HepG2 (cell line): ENCODE results near the gene GATAD2B. TPM values are rescaled to one million over a fixed set of nuclear protein-coding genes. Genes with fewer than 3 reads are reported as not detected.
A peak's percentile ranks its signal among the peaks of the same experiment; 100 is the strongest.

Experiments
- CHCHD3 ChIP-seq: sonication (generic); formaldehyde crosslinking; IDR thresholded peaks from 2 replicates; pipeline ENCODE4 v1.8.0; 2022; ENCODE audit warnings: mild to moderate bottlenecking, missing genetic modification reagents, moderate library complexity
- GABPB1 ChIP-seq: IDR thresholded peaks from 2 replicates; pipeline ENCODE4 v1.6.1; 2016; ENCODE audit warnings: mild to moderate bottlenecking, missing genetic modification reagents, moderate library complexity, missing compliant biosample characterization
- GTF2F1 ChIP-seq: fragments of 150-350 bp; IDR thresholded peaks from 2 replicates; pipeline ENCODE4 v1.6.1; 2014; ENCODE audit warnings: low read length
- GTF3A ChIP-seq: sonication (generic); formaldehyde crosslinking; conservative IDR thresholded peaks from 2 replicates; pipeline ENCODE4 v1.4.0; 2020; ENCODE audit warnings: mild to moderate bottlenecking, missing genetic modification reagents
- KLF9 ChIP-seq: IDR thresholded peaks from 2 replicates; pipeline ENCODE4 v1.6.1; 2016; ENCODE audit warnings: low read depth
- PHB2 ChIP-seq: fragments of 450-650 bp; IDR thresholded peaks from 2 replicates; pipeline ENCODE4 v1.6.1; 2018; ENCODE audit not compliant: partially characterized antibody
- SKI ChIP-seq: fragments of 450-650 bp; IDR thresholded peaks from one replicate; pipeline ENCODE4 v1.6.1; 2018; ENCODE audit warnings: mild to moderate bottlenecking; ENCODE audit not compliant: partially characterized antibody
- ZMYM2 ChIP-seq: sonication (generic); formaldehyde crosslinking; IDR thresholded peaks from 2 replicates; pipeline ENCODE4 v1.8.0; 2022; ENCODE audit warnings: mild to moderate bottlenecking, missing genetic modification reagents
- ZNF224 ChIP-seq: sonication (generic); formaldehyde crosslinking; IDR thresholded peaks from 2 replicates; pipeline ENCODE4 v1.5.0; 2020; ENCODE audit warnings: mild to moderate bottlenecking, missing genetic modification reagents
- ZNF790 ChIP-seq: sonication (generic); formaldehyde crosslinking; IDR thresholded peaks from 2 replicates; pipeline ENCODE4 v1.8.0; 2022; ENCODE audit warnings: missing genetic modification reagents, mild to moderate bottlenecking, borderline replicate concordance
- polyA plus RNA-seq, 8 experiments: library from polyadenylated mRNA; depleted of rRNA in 3 of 8; stranded (reverse) in 7 of 8; unstranded in 1 of 8; fragments of >200 nt; fragmentation: Illumina TruSeq in 4 of 8; extraction: Trizol in 4 of 8; gene quantifications; 2 replicates each; pipeline versions ENCODE4 v1.2.1 to v1.2.3, GENCODE V29; 2011 to 2016; ENCODE audit warnings: low read depth in 4 of 8, missing spikeins in 1 of 8, mixed read lengths in 1 of 8; ENCODE audit not compliant: insufficient read depth in 1 of 8
- total RNA-seq, 5 experiments: library from RNA; depleted of rRNA; stranded (reverse); fragments of >200 nt; fragmentation: Illumina TruSeq; extraction: Trizol; gene quantifications; 2 replicates each; pipeline ENCODE4 v1.2.3, GENCODE V29; 2016; ENCODE audit warnings: low read depth in 1 of 5
- TF ChIP-seq, protein P1 (sequence below): sonication (generic); formaldehyde crosslinking; IDR thresholded peaks from 2 replicates; pipeline ENCODE4 v1.4.0; 2020; ENCODE audit warnings: low read depth, mild to moderate bottlenecking, missing genetic modification reagents
- TF ChIP-seq, protein P2 (sequence below): sonication (generic); formaldehyde crosslinking; IDR thresholded peaks from 2 replicates; pipeline ENCODE4 v1.9.0; 2021; ENCODE audit warnings: missing genetic modification reagents, mild to moderate bottlenecking, borderline replicate concordance
- TF ChIP-seq, protein P3 (sequence below): sonication (generic); formaldehyde crosslinking; IDR thresholded peaks from 2 replicates; pipeline ENCODE4 v1.8.1; 2023; ENCODE audit warnings: mild to moderate bottlenecking, missing genetic modification reagents
- TF ChIP-seq, protein P4 (sequence below): sonication (generic); formaldehyde crosslinking; IDR thresholded peaks from 2 replicates; pipeline ENCODE4 v1.9.0; 2021; ENCODE audit warnings: missing genetic modification reagents, mild to moderate bottlenecking, borderline replicate concordance
- TF ChIP-seq, protein P5 (sequence below): IDR thresholded peaks from 2 replicates; pipeline ENCODE4 v1.6.1; 2016; ENCODE audit warnings: control low read depth

GATAD2B gene
- total and polyA plus RNA-seq, 2 of the 13 experiments (the other 11 are each of a cell fraction or from before 2014, with no cell fraction given) = 3.2 to 5.2 TPM

DNA sequence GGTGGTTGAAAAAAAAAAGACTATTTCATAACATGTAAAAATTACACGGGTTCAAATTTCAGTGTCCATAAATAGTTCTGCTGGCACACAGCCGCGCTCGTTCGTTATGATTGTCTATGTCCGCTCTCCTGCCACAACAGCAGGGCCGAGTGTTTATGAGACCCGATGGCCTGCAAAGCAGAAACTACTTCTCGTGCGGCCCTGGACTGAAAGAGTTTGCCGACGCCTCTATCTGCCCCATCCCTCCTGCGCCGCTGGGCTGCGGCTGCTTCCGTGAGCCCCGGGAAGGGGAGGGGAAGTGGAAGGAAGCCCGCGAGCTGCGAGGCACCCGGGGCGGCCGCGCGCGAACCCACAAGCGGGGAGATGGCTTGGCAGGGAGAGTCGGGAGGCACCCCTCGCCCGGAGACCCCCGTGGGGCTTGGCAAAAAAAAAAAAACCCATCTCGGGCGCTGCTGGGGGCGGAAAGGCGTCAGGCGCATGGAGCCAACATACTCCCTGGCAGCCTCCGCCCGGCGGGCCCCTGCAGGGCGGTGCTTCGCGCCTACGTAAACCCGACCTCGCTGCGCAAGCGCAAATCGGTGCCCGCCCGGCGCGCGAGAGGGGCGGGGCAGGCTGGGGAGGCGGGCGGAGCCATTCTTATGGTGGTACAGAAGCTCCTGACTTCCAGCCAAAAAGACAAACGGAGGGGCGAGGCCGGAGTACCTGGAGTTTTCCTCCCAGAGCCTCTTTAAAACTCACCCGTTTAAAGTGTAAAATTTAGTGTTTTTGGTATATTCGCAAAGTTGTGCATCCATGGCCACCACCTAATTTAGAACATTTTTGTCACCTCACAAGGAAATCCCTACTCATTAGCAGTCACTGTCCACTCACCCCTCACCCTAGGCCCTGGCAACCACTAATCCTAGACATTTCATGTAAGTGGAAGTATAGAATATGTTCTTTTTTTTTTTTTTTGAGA, 139.3 kb downstream of the GATAD2B start (continued):
- no peak for TF ChIP-seq GTF3A (CRISPR knock-in tag)
- TF ChIP-seq, protein P1, sequence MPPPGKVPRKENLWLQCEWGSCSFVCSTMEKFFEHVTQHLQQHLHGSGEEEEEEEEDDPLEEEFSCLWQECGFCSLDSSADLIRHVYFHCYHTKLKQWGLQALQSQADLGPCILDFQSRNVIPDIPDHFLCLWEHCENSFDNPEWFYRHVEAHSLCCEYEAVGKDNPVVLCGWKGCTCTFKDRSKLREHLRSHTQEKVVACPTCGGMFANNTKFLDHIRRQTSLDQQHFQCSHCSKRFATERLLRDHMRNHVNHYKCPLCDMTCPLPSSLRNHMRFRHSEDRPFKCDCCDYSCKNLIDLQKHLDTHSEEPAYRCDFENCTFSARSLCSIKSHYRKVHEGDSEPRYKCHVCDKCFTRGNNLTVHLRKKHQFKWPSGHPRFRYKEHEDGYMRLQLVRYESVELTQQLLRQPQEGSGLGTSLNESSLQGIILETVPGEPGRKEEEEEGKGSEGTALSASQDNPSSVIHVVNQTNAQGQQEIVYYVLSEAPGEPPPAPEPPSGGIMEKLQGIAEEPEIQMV (CRISPR knock-in tag) = 0 out of 2 replicates have a peak, but pooled peaks have one; percentile 20
- no peak for TF ChIP-seq SKI
- TF ChIP-seq, protein P2, sequence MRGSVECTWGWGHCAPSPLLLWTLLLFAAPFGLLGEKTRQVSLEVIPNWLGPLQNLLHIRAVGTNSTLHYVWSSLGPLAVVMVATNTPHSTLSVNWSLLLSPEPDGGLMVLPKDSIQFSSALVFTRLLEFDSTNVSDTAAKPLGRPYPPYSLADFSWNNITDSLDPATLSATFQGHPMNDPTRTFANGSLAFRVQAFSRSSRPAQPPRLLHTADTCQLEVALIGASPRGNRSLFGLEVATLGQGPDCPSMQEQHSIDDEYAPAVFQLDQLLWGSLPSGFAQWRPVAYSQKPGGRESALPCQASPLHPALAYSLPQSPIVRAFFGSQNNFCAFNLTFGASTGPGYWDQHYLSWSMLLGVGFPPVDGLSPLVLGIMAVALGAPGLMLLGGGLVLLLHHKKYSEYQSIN (CRISPR knock-in tag) = no peak
- TF ChIP-seq, protein P3, sequence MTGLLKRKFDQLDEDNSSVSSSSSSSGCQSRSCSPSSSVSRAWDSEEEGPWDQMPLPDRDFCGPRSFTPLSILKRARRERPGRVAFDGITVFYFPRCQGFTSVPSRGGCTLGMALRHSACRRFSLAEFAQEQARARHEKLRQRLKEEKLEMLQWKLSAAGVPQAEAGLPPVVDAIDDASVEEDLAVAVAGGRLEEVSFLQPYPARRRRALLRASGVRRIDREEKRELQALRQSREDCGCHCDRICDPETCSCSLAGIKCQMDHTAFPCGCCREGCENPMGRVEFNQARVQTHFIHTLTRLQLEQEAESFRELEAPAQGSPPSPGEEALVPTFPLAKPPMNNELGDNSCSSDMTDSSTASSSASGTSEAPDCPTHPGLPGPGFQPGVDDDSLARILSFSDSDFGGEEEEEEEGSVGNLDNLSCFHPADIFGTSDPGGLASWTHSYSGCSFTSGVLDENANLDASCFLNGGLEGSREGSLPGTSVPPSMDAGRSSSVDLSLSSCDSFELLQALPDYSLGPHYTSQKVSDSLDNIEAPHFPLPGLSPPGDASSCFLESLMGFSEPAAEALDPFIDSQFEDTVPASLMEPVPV (CRISPR knock-in tag) = peak; percentile 98
- no peak for TF ChIP-seq PHB2
- TF ChIP-seq, protein P4, sequence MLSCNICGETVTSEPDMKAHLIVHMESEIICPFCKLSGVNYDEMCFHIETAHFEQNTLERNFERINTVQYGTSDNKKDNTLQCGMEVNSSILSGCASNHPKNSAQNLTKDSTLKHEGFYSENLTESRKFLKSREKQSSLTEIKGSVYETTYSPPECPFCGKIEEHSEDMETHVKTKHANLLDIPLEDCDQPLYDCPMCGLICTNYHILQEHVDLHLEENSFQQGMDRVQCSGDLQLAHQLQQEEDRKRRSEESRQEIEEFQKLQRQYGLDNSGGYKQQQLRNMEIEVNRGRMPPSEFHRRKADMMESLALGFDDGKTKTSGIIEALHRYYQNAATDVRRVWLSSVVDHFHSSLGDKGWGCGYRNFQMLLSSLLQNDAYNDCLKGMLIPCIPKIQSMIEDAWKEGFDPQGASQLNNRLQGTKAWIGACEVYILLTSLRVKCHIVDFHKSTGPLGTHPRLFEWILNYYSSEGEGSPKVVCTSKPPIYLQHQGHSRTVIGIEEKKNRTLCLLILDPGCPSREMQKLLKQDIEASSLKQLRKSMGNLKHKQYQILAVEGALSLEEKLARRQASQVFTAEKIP (CRISPR knock-in tag) = no peak
- TF ChIP-seq ZMYM2 (CRISPR knock-in tag) = no peak
- TF ChIP-seq KLF9 (CRISPR knock-in tag) = no peak
- 0 out of 2 replicates have a peak, but pooled peaks have one; percentile 52 for TF ChIP-seq CHCHD3 (CRISPR knock-in tag)
- TF ChIP-seq ZNF790 (CRISPR knock-in tag) = no peak
- TF ChIP-seq GTF2F1 = no peak
- TF ChIP-seq ZNF224 (CRISPR knock-in tag) = peak; percentile 95
- TF ChIP-seq GABPB1 = peak; percentile 82
- TF ChIP-seq, protein P5, sequence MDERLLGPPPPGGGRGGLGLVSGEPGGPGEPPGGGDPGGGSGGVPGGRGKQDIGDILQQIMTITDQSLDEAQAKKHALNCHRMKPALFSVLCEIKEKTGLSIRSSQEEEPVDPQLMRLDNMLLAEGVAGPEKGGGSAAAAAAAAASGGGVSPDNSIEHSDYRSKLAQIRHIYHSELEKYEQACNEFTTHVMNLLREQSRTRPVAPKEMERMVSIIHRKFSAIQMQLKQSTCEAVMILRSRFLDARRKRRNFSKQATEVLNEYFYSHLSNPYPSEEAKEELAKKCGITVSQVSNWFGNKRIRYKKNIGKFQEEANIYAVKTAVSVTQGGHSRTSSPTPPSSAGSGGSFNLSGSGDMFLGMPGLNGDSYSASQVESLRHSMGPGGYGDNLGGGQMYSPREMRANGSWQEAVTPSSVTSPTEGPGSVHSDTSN = no peak
